HEK293 (cell line): Measurements from ENCODE around the gene CSTPP1.
A peak's percentile ranks its signal among the peaks of the same experiment; 100 is the strongest.

Experiments
- CTCF ChIA-PET: fragments of 350-600 bp; formaldehyde crosslinking; extraction: SDS; loops from one replicate; lab custom pipeline; 2021; ENCODE audit warnings: antibody characterized with exemption; lab: Yijun Ruan, JAX
- POLR2A ChIA-PET: fragments of 300-600 bp; formaldehyde crosslinking; extraction: SDS; loops from one replicate; lab custom pipeline; 2020; ENCODE audit warnings: antibody characterized with exemption, inconsistent platforms; lab: Yijun Ruan, JAX
- H3K27ac ChIP-seq: fragments of 200-500 bp; sonication (Bioruptor generic); 2 replicates; pipeline ENCODE4 v1.5.1; 2014; ENCODE audit warnings: low read depth, low read length, control low read depth, inconsistent platforms; ENCODE audit errors: extremely low read depth
- H3K36me3 ChIP-seq, 2 experiments: fragments of 200-500 bp in 1 of 2; sonication (Bioruptor generic) in 1 of 2; 1 replicate in 1 of 2; 2 replicates in 1 of 2; pipeline ENCODE4 v1.5.1; 2014 to 2017; ENCODE audit warnings: inconsistent platforms in 2 of 2, low read length in 2 of 2; ENCODE audit not compliant: control insufficient read depth in 2 of 2, insufficient read depth in 1 of 2
- H3K4me1 ChIP-seq: fragments of 200-500 bp; sonication (Bioruptor generic); 2 replicates; pipeline ENCODE4 v1.5.1; 2014; ENCODE audit warnings: mild to moderate bottlenecking, low read length, inconsistent platforms; ENCODE audit not compliant: control insufficient read depth, insufficient read depth
- H3K4me3 ChIP-seq: 2 replicates; pipeline ENCODE4 v1.5.1; 2011; ENCODE audit warnings: low read depth, mild to moderate bottlenecking, control low read depth, low read length, moderate library complexity
- H3K9me3 ChIP-seq: fragments of 200-500 bp; sonication (Bioruptor generic); 2 replicates; pipeline ENCODE4 v1.5.1; 2014; ENCODE audit warnings: low read depth, low read length, inconsistent platforms; ENCODE audit not compliant: control insufficient read depth, insufficient read depth
- AEBP2 ChIP-seq: fragments of 450-650 bp; formaldehyde crosslinking; IDR thresholded peaks from 2 replicates; pipeline ENCODE4 v1.5.1; 2016; ENCODE audit warnings: missing biosample characterization, missing genetic modification characterization, borderline replicate concordance
- ATF2 ChIP-seq: fragments of 450-650 bp; formaldehyde crosslinking; IDR thresholded peaks from 2 replicates; pipeline ENCODE4 v1.5.1; 2016; ENCODE audit warnings: missing biosample characterization, missing genetic modification characterization, low read depth
- ELK4 ChIP-seq: IDR thresholded peaks from 2 replicates; pipeline ENCODE4 v1.6.1; 2011; ENCODE audit warnings: mild to moderate bottlenecking, low read depth, low read length, borderline replicate concordance
- HOXA7 ChIP-seq: sonication (generic); formaldehyde crosslinking; IDR thresholded peaks from 2 replicates; pipeline ENCODE4 v1.8.1; 2022; ENCODE audit warnings: missing genetic modification reagents, borderline replicate concordance
- PRDM1 ChIP-seq: fragments of 450-650 bp; formaldehyde crosslinking; IDR thresholded peaks from 2 replicates; pipeline ENCODE4; 2016; ENCODE audit warnings: missing biosample characterization, missing genetic modification characterization
- REST ChIP-seq: fragments of 450-650 bp; formaldehyde crosslinking; IDR thresholded peaks from 2 replicates; pipeline ENCODE4 v1.5.1; 2016; ENCODE audit warnings: missing biosample characterization, missing genetic modification characterization
- WT1 ChIP-seq: fragments of 450-650 bp; formaldehyde crosslinking; IDR thresholded peaks from 2 replicates; pipeline ENCODE4 v1.5.1; 2016; ENCODE audit warnings: missing biosample characterization, missing genetic modification characterization
- ZBTB7A ChIP-seq: fragments of 450-650 bp; formaldehyde crosslinking; IDR thresholded peaks from 2 replicates; pipeline ENCODE4 v1.5.1; 2016; ENCODE audit warnings: low read depth, missing biosample characterization, missing genetic modification characterization
- ZNF175 ChIP-seq: fragments of 450-650 bp; formaldehyde crosslinking; IDR thresholded peaks from 2 replicates; pipeline ENCODE4 v1.5.1; 2016; ENCODE audit warnings: missing biosample characterization, missing genetic modification characterization
- ZNF18 ChIP-seq: fragments of 450-650 bp; formaldehyde crosslinking; IDR thresholded peaks from 2 replicates; pipeline ENCODE4 v1.5.1; 2016; ENCODE audit warnings: missing biosample characterization, missing genetic modification characterization
- ZNF211 ChIP-seq: fragments of 450-650 bp; formaldehyde crosslinking; IDR thresholded peaks from 2 replicates; pipeline ENCODE4 v1.5.1; 2016; ENCODE audit warnings: low read depth, missing biosample characterization, missing genetic modification characterization
- ZNF23 ChIP-seq: fragments of 450-650 bp; formaldehyde crosslinking; IDR thresholded peaks from 2 replicates; pipeline ENCODE4 v1.5.1; 2016; ENCODE audit warnings: missing biosample characterization, missing genetic modification characterization, borderline replicate concordance
- ZNF366 ChIP-seq: fragments of 450-650 bp; formaldehyde crosslinking; conservative IDR thresholded peaks from 2 replicates; pipeline ENCODE4 v1.5.1; 2016; ENCODE audit warnings: missing biosample characterization, missing genetic modification characterization
- ZNF585B ChIP-seq: fragments of 450-650 bp; formaldehyde crosslinking; IDR thresholded peaks from 2 replicates; pipeline ENCODE4 v1.5.1; 2016; ENCODE audit warnings: missing biosample characterization, missing genetic modification characterization
- ZNF624 ChIP-seq: fragments of 450-650 bp; formaldehyde crosslinking; IDR thresholded peaks from 2 replicates; pipeline ENCODE4 v1.5.1; 2017; ENCODE audit warnings: missing biosample characterization, missing genetic modification characterization
- ZNF792 ChIP-seq: fragments of 450-650 bp; formaldehyde crosslinking; IDR thresholded peaks from 2 replicates; pipeline ENCODE4 v1.5.1; 2016; ENCODE audit warnings: missing biosample characterization, missing genetic modification characterization
- ZNF830 ChIP-seq: fragments of 450-650 bp; IDR thresholded peaks from 2 replicates; pipeline ENCODE4 v1.5.0; 2018; ENCODE audit warnings: missing biosample characterization, missing genetic modification characterization, low read depth, mild to moderate bottlenecking, moderate library complexity
- ZNF837 ChIP-seq: fragments of 450-650 bp; formaldehyde crosslinking; IDR thresholded peaks from 2 replicates; pipeline ENCODE4 v1.5.1; 2016; ENCODE audit warnings: missing biosample characterization, missing genetic modification characterization

CSTPP1 gene

GRCh38 chr11:47014097-47014496 is 77.5 kb downstream of the CSTPP1 start:
- H3K27ac ChIP-seq = no peak overlapping the region
- TF ChIP-seq HOXA7 (CRISPR knock-in tag) (no peak), ZNF366 (tag by site-specific recombination) (peak; percentile 81), PRDM1 (tag by site-specific recombination) (peak; percentile 87)
- no peaks in the 10 kb centered on the region for H3K4me1 ChIP-seq
- no peak overlapping the region for H3K4me3 ChIP-seq
- no peaks in the 10 kb centered on the region for H3K36me3 ChIP-seq
- POLR2A ChIA-PET = no interaction called here
- H3K9me3 ChIP-seq = no peaks in the 10 kb centered on the region
- CTCF ChIA-PET = no interaction called here

GRCh38 chr11:47018637-47019036 is 82.1 kb downstream of the CSTPP1 start:
- POLR2A ChIA-PET = no interaction called here
- H3K36me3 ChIP-seq = no peaks in the 10 kb centered on the region
- no peak for TF ChIP-seq ZNF792 (tag by site-specific recombination)
- no peak for TF ChIP-seq ZNF837 (tag by site-specific recombination)
- TF ChIP-seq ELK4 = no peak
- no peak for TF ChIP-seq ZNF585B
- TF ChIP-seq ZNF211 (tag by site-specific recombination) = no peak
- no peak for TF ChIP-seq ZBTB7A
- no peak for TF ChIP-seq ZNF18 (tag by site-specific recombination)
- no peak for TF ChIP-seq ATF2
- TF ChIP-seq ZNF175 (tag by site-specific recombination) = no peak
- TF ChIP-seq ZNF624 = no peak
- TF ChIP-seq ZNF830 (tag by site-specific recombination) = no peak
- no peak for TF ChIP-seq REST (tag by site-specific recombination)
- TF ChIP-seq ZNF23 (tag by site-specific recombination) = no peak
- no peak for TF ChIP-seq WT1
- no peak for TF ChIP-seq AEBP2 (tag by site-specific recombination)
- H3K4me1 ChIP-seq = no peaks in the 10 kb centered on the region
- H3K9me3 ChIP-seq = no peaks in the 10 kb centered on the region
- H3K4me3 ChIP-seq = no peak overlapping the region
- CTCF ChIA-PET = interaction anchor here (0.6 kb wide), 2 partner anchors 16 to 26 kb away, joined by 3 read pairs; no protein-coding TSS in a partner anchor
- no peak overlapping the region for H3K27ac ChIP-seq
